Vagina (tissue), 2 donors: ENCODE data around the gene MTIF3. TPM values are rescaled to one million over a fixed set of nuclear protein-coding genes. Genes with fewer than 3 reads are reported as not detected.

ENCODE experiments used
- DNase-seq, 2 donors: peaks; one replicate each; pipeline ENCODE4 v3.0.0-alpha.2; 2017; ENCODE audit errors: extremely low spot score in 2 of 2
- H3K27ac ChIP-seq: fragments of 200-600 bp; sonication (generic); one replicate; pipeline ENCODE4 v1.5.1; 2019
- H3K27me3 ChIP-seq: fragments of 200-600 bp; sonication (generic); one replicate; pipeline ENCODE4 v1.5.1; 2019
- H3K36me3 ChIP-seq, 2 donors: fragments of 200-600 bp; sonication (generic); one replicate each; pipeline ENCODE4 v1.5.1; 2017 to 2019
- H3K4me1 ChIP-seq: fragments of 200-600 bp; sonication (generic); one replicate; pipeline ENCODE4 v1.5.1; 2019
- H3K4me3 ChIP-seq, 2 donors: fragments of 200-600 bp; sonication (generic); 1 replicate in 1 of 2; 2 replicates in 1 of 2; pipeline ENCODE4 v1.5.1; 2016 to 2019
- H3K9me3 ChIP-seq: fragments of 200-600 bp; sonication (generic); one replicate; pipeline ENCODE4 v1.5.1; 2019
- CTCF ChIP-seq, 3 experiments: fragments of 450-650 bp in 2 of 3; fragments of 200-600 bp in 1 of 3; sonication (generic) in 1 of 3; IDR thresholded peaks; one replicate each; pipeline ENCODE4 v1.5.1; 2017 to 2019; ENCODE audit warnings: antibody characterized with exemption in 3 of 3, mild to moderate bottlenecking in 2 of 3, moderate library complexity in 2 of 3
- POLR2A ChIP-seq, 2 donors: fragments of 450-650 bp; IDR thresholded peaks; one replicate each; pipeline ENCODE4 v1.6.1; 2017; ENCODE audit warnings: antibody characterized with exemption in 2 of 2, mild to moderate bottlenecking in 2 of 2, moderate library complexity in 2 of 2
- POLR2AphosphoS5 ChIP-seq, 2 donors: sonication (generic); formaldehyde crosslinking; IDR thresholded peaks; one replicate each; pipeline ENCODE4 v1.9.0; 2017; ENCODE audit warnings: antibody characterized with exemption in 2 of 2, mild to moderate bottlenecking in 2 of 2, low read depth in 1 of 2; ENCODE audit not compliant: insufficient read depth in 1 of 2
- intact Hi-C: fragments of 100-400 bp; cut with DNase I; formaldehyde crosslinking; loops from one replicate; pipeline ENCODE4 v1.15.1; 2023
- total RNA-seq: library from RNA; depleted of rRNA; stranded (reverse); fragments of >200 nt; gene quantifications from one replicate; pipeline ENCODE4 v1.2.3, GENCODE V29; 2016

Gene MTIF3
- total RNA-seq, 1 donor from 2014 or later = 30.0 TPM

- Histone ChIP-seq H3K4me1 (peaks cover 21% of the 10 kb centered on the region), H3K27me3 (no peaks in the 10 kb centered on the region), H3K36me3 (peaks cover 0 to 77% of the 10 kb centered on the region in 2 donors), H3K27ac (no peak overlapping the region), H3K4me3 (no peak overlapping the region), H3K9me3 (no peaks in the 10 kb centered on the region)
- no peak for TF ChIP-seq CTCF (IDR thresholded peaks at IDR 0.05)
- no peak for TF ChIP-seq POLR2AphosphoS5 (IDR thresholded peaks at IDR 0.05; ENCODE audit: insufficient read depth in 1 of 2, low read depth in 1 of 2)
- TF ChIP-seq POLR2A (IDR thresholded peaks at IDR 0.05) = no peak
- DNase-seq = no peak
- intact Hi-C loops = no loop called here
These were observed 17.7 kb downstream of the MTIF3 start for GRCh38 chr13:27432611-27433210.

- no peak overlapping the region for H3K27ac ChIP-seq
- peaks cover 26% of the 10 kb centered on the region for H3K4me1 ChIP-seq
- TF ChIP-seq POLR2A (IDR thresholded peaks at IDR 0.05) (no peak), POLR2AphosphoS5 (IDR thresholded peaks at IDR 0.05; ENCODE audit: insufficient read depth in 1 of 2, low read depth in 1 of 2) (no peak), CTCF (IDR thresholded peaks at IDR 0.05) (no peak)
- intact Hi-C loops = no loop called here
- no peaks in the 10 kb centered on the region for H3K9me3 ChIP-seq
- DNase-seq = no peak
- peaks cover 0 to 74% of the 10 kb centered on the region in 2 donors for H3K36me3 ChIP-seq
- H3K4me3 ChIP-seq = no peak overlapping the region
- no peaks in the 10 kb centered on the region for H3K27me3 ChIP-seq
These were observed 18.2 kb downstream of the MTIF3 start for GRCh38 chr13:27432180-27432579.

GRCh38 chr13:27428160-27428559 lies 22.2 kb downstream of the MTIF3 start:
- peak overlapping the region; percentile 84 for H3K27ac ChIP-seq
- intact Hi-C loops = no loop called here
- no peak for DNase-seq

GRCh38 chr13:27427641-27428040 lies 22.7 kb downstream of the MTIF3 start:
- intact Hi-C loops = no loop called here

More at GRCh38 chr13:27428160-27428559, 22.2 kb downstream of the MTIF3 start:
- Histone ChIP-seq H3K36me3 (peaks cover 0 to 45% of the 10 kb centered on the region in 2 donors), H3K27me3 (no peaks in the 10 kb centered on the region), H3K9me3 (no peaks in the 10 kb centered on the region), H3K4me3 (no peak overlapping the region), H3K4me1 (peaks cover 59% of the 10 kb centered on the region)
- TF ChIP-seq CTCF (IDR thresholded peaks at IDR 0.05) (no peak), POLR2A (IDR thresholded peaks at IDR 0.05) (no peak), POLR2AphosphoS5 (IDR thresholded peaks at IDR 0.05; ENCODE audit: insufficient read depth in 1 of 2, low read depth in 1 of 2) (no peak)

More at GRCh38 chr13:27427641-27428040, 22.7 kb downstream of the MTIF3 start:
- Histone ChIP-seq H3K4me1 (peaks cover 59% of the 10 kb centered on the region), H3K9me3 (no peaks in the 10 kb centered on the region), H3K27ac (peak overlapping the region; percentile 84), H3K36me3 (peaks cover 0 to 43% of the 10 kb centered on the region in 2 donors), H3K4me3 (no peak overlapping the region), H3K27me3 (no peaks in the 10 kb centered on the region)
- no peak for DNase-seq
- TF ChIP-seq CTCF (IDR thresholded peaks at IDR 0.05) = no peak
